ENCODE results near the gene COL7A1.
"Not testable (repeated sequence)": the region's sequence is repeated elsewhere in the genome, so short reads cannot be mapped to it uniquely, and the experiment has no call there.

COL7A1 gene

GRCh38 chr3:48543271-48543866 is 51.8 kb downstream of the COL7A1 start:
- no peak for DNase-seq (ENCODE audit: low read depth)

GRCh38 chr3:48538451-48538850 is 56.7 kb downstream of the COL7A1 start:
- no peak for DNase-seq (ENCODE audit: low read depth)

- DNase-seq (ENCODE audit: low read depth), result no peak
Measured at GRCh38 chr3:48536785-48537184, 58.3 kb downstream of the COL7A1 start.

GRCh38 chr3:48536116-48536515 is 59.0 kb downstream of the COL7A1 start:
- DNase-seq (ENCODE audit: low read depth), result no peak

- DNase-seq (ENCODE audit: low read depth), result no peak
Measured at GRCh38 chr3:48535578-48535977, 59.6 kb downstream of the COL7A1 start.

- DNase-seq (ENCODE audit: low read depth), result no peak
Measured at GRCh38 chr3:48532977-48533337, 62.2 kb downstream of the COL7A1 start.

GRCh38 chr3:48532271-48532976 is 62.7 kb downstream of the COL7A1 start:
- no peak for DNase-seq (ENCODE audit: low read depth)

- not testable (repeated sequence) for DNase-seq (ENCODE audit: low read depth)
Measured at GRCh38 chr3:48530701-48531100, 64.4 kb downstream of the COL7A1 start.

- no peak for DNase-seq (ENCODE audit: low read depth)
Measured at GRCh38 chr3:48528754-48529153, 66.4 kb downstream of the COL7A1 start.

GRCh38 chr3:48528048-48528447 is 67.1 kb downstream of the COL7A1 start:
- DNase-seq (ENCODE audit: low read depth), result no peak

GRCh38 chr3:48524970-48525369 is 70.2 kb downstream of the COL7A1 start:
- no peak for DNase-seq (ENCODE audit: low read depth)

- no peak for DNase-seq (ENCODE audit: low read depth)
Measured at GRCh38 chr3:48521635-48522034, 73.5 kb downstream of the COL7A1 start.

- DNase-seq (ENCODE audit: low read depth), result no peak
Measured at GRCh38 chr3:48519277-48519643, 75.9 kb downstream of the COL7A1 start.

- no peak for DNase-seq (ENCODE audit: low read depth)
Measured at GRCh38 chr3:48518638-48519276, 76.4 kb downstream of the COL7A1 start.

GRCh38 chr3:48518069-48518468 is 77.1 kb downstream of the COL7A1 start:
- DNase-seq (ENCODE audit: low read depth), result no peak

- DNase-seq (ENCODE audit: low read depth), result no peak
Measured at GRCh38 chr3:48516571-48516970, 78.6 kb downstream of the COL7A1 start.

GRCh38 chr3:48514431-48515227 is 80.5 kb downstream of the COL7A1 start:
- DNase-seq (ENCODE audit: low read depth), result no peak
